Fibroblast of lung (primary cell): ENCODE results near the gene PCSK5.
A peak's percentile ranks its signal among the peaks of the same experiment; 100 is the strongest.

Source experiments
- CTCF ChIP-seq, 2 donors: IDR thresholded peaks in 1 of 2; conservative IDR thresholded peaks in 1 of 2; 1 replicate in 1 of 2; 2 replicates in 1 of 2; pipeline ENCODE4 v1.5.1; 2011 to 2012; ENCODE audit warnings: low read length in 2 of 2, control low read depth in 1 of 2, inconsistent platforms in 1 of 2, low read depth in 1 of 2, mild to moderate bottlenecking in 1 of 2
- EZH2 ChIP-seq: IDR thresholded peaks from 2 replicates; pipeline ENCODE4 v1.5.1; 2012; ENCODE audit warnings: low read length, control low read depth, mild to moderate bottlenecking; ENCODE audit errors: missing control alignments

GRCh38 chr9:75979362-75979761 lies 88.9 kb downstream of the PCSK5 start:
- TF ChIP-seq CTCF (conservative IDR thresholded peaks at IDR 0.05 in 1 of 2, IDR thresholded peaks at IDR 0.05 in 1 of 2; ENCODE audit: low read depth in 1 of 2, low read length in 2 of 2) (peak; percentile 25 to 28), EZH2 (no peak)
